Astrocyte (in vitro differentiated cells and primary cell): Measurements from ENCODE around the gene IFT43. TPM values are rescaled to one million over a fixed set of nuclear protein-coding genes. Genes with fewer than 3 reads are reported as not detected.

Experiments used
- DNase-seq: peaks from one replicate; pipeline ENCODE4 v3.0.0-alpha.2; 2010; ENCODE audit warnings: low read depth
- FAIRE-seq: peaks from 2 replicates; lab custom pipeline; 2011; peaks lifted over from hg19 to GRCh38; lab: Jason Lieb, UNC
- H2AFZ ChIP-seq: 2 replicates; pipeline ENCODE4 v1.6.0; 2012; ENCODE audit warnings: low read depth, low read length, inconsistent platforms
- H3K27ac ChIP-seq: 2 replicates; pipeline ENCODE4 v1.5.1; 2011; ENCODE audit warnings: low read depth, low read length, inconsistent platforms
- H3K27me3 ChIP-seq: 2 replicates; pipeline ENCODE4 v1.6.0; 2011; ENCODE audit warnings: low read length, inconsistent platforms; ENCODE audit not compliant: insufficient read depth
- H3K36me3 ChIP-seq: 2 replicates; pipeline ENCODE4 v1.5.1; 2011; ENCODE audit warnings: low read length, inconsistent platforms; ENCODE audit not compliant: insufficient read depth
- H3K4me1 ChIP-seq: 2 replicates; pipeline ENCODE4 v1.5.1; 2011; ENCODE audit warnings: low read length, inconsistent platforms; ENCODE audit not compliant: insufficient read depth
- H3K4me2 ChIP-seq: 2 replicates; pipeline ENCODE4 v1.6.0; 2012; ENCODE audit warnings: low read length, inconsistent platforms
- H3K4me3 ChIP-seq: 2 replicates; pipeline ENCODE4 v1.5.1; 2011; ENCODE audit warnings: low read depth, mild to moderate bottlenecking, low read length, inconsistent platforms; ENCODE audit not compliant: insufficient read depth
- H3K79me2 ChIP-seq: 2 replicates; pipeline ENCODE4 v1.6.0; 2012; ENCODE audit warnings: mild to moderate bottlenecking, low read length, inconsistent platforms; ENCODE audit not compliant: insufficient read depth
- H3K9ac ChIP-seq: 2 replicates; pipeline ENCODE4 v1.6.0; 2012; ENCODE audit warnings: mild to moderate bottlenecking, low read length, inconsistent platforms
- H3K9me3 ChIP-seq: 2 replicates; pipeline ENCODE4 v1.5.1; 2012; ENCODE audit warnings: low read depth, mild to moderate bottlenecking, low read length, inconsistent platforms; ENCODE audit not compliant: insufficient read depth
- H4K20me1 ChIP-seq: 2 replicates; pipeline ENCODE4 v1.6.0; 2012; ENCODE audit warnings: low read length, inconsistent platforms; ENCODE audit not compliant: insufficient read depth
- H3K27ac Mint-ChIP-seq: one replicate; pipeline ENCODE4 v1.8.0; 2021; ENCODE audit warnings: mild to moderate bottlenecking, mixed read lengths; ENCODE audit not compliant: unreplicated experiment
- H3K27me3 Mint-ChIP-seq: one replicate; pipeline ENCODE4 v1.8.0; 2021; ENCODE audit warnings: low read depth, mixed read lengths; ENCODE audit not compliant: unreplicated experiment
- H3K36me3 Mint-ChIP-seq: one replicate; pipeline ENCODE4 v1.8.0; 2021; ENCODE audit warnings: low read depth, mixed read lengths; ENCODE audit not compliant: unreplicated experiment
- H3K4me1 Mint-ChIP-seq: one replicate; pipeline ENCODE4 v1.8.0; 2021; ENCODE audit warnings: low read depth, mixed read lengths; ENCODE audit not compliant: unreplicated experiment
- H3K4me3 Mint-ChIP-seq: one replicate; pipeline ENCODE4 v1.8.0; 2021; ENCODE audit warnings: mild to moderate bottlenecking, moderate library complexity, mixed read lengths; ENCODE audit not compliant: unreplicated experiment
- H3K9me3 Mint-ChIP-seq: one replicate; pipeline ENCODE4 v1.8.0; 2021; ENCODE audit warnings: mild to moderate bottlenecking, mixed read lengths; ENCODE audit not compliant: unreplicated experiment
- CTCF ChIP-seq: IDR thresholded peaks from 2 replicates; pipeline ENCODE4 v1.5.1; 2011; ENCODE audit warnings: low read depth, mild to moderate bottlenecking, inconsistent platforms, low read length, moderate library complexity; ENCODE audit not compliant: insufficient read depth
- EZH2 ChIP-seq: IDR thresholded peaks from 2 replicates; pipeline ENCODE4 v1.6.1; 2012; ENCODE audit warnings: mild to moderate bottlenecking, low read length, inconsistent platforms; ENCODE audit not compliant: insufficient read depth
- total RNA-seq: library from RNA; stranded (reverse); gene quantifications from 2 replicates; pipeline ENCODE4 v1.2.1, GENCODE V29; 2021

The IFT43 gene
- total RNA-seq, 1 donor from 2014 or later: 29.4 TPM

DNA sequence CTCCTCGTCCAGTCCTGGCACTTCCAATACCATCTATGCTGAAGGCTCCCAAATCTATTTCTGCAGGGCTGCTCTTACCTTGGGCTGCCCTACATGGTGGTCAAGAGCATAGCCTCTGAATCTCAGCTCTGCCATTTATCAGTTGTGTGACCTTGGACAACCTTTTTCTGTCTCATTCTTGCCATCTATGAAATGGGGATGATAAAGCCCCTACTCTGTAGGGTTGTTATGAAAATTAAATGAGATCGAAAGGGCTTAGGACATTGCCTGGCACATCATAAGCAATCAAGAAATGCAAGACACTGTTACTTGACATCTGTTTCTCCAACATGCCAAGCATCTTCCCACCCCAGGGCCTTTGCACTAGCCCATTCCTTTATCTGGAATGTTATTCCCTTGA lies 120.6 kb downstream of the IFT43 start:
- H3K9me3 ChIP-seq: no peaks in the 10 kb centered on the region
- H3K4me1 ChIP-seq: no peaks in the 10 kb centered on the region
- no peak overlapping the region for H3K27ac ChIP-seq
- Mint-ChIP-seq H3K27ac (no peak overlapping the region), H3K36me3 (no peaks in the 10 kb centered on the region), H3K27me3 (peaks cover 43% of the 10 kb centered on the region), H3K9me3 (peaks cover 5% of the 10 kb centered on the region), H3K4me3 (no peak overlapping the region), H3K4me1 (no peaks in the 10 kb centered on the region)
- H3K4me3 ChIP-seq: no peak overlapping the region
- DNase-seq (no peak), FAIRE-seq (no peak)
- no peaks in the 10 kb centered on the region for H3K79me2 ChIP-seq
- TF ChIP-seq CTCF (no peak), EZH2 (no peak)
- no peak overlapping the region for H2AFZ ChIP-seq
- no peak overlapping the region for H3K9ac ChIP-seq
- peaks cover 4% of the 10 kb centered on the region for H3K27me3 ChIP-seq
- H3K36me3 ChIP-seq: no peaks in the 10 kb centered on the region
- H4K20me1 ChIP-seq: no peaks in the 10 kb centered on the region
- no peak overlapping the region for H3K4me2 ChIP-seq

GRCh38 chr14:76109087-76109880 lies 123.7 kb downstream of the IFT43 start:
- peaks cover 4% of the 10 kb centered on the region for H3K27me3 ChIP-seq
- no peaks in the 10 kb centered on the region for H3K4me1 Mint-ChIP-seq
- no peaks in the 10 kb centered on the region for H3K79me2 ChIP-seq
- no peak overlapping the region for H3K4me3 Mint-ChIP-seq
- H3K4me2 ChIP-seq: no peak overlapping the region
- FAIRE-seq (no peak), DNase-seq (no peak)
- no peak overlapping the region for H3K9ac ChIP-seq
- no peaks in the 10 kb centered on the region for H4K20me1 ChIP-seq
- H3K9me3 Mint-ChIP-seq: peaks cover 5% of the 10 kb centered on the region
- no peaks in the 10 kb centered on the region for H3K36me3 ChIP-seq
- H3K27ac ChIP-seq: no peak overlapping the region
- no peaks in the 10 kb centered on the region for H3K36me3 Mint-ChIP-seq
- peaks cover 50% of the 10 kb centered on the region for H3K27me3 Mint-ChIP-seq
- no peak overlapping the region for H3K4me3 ChIP-seq
- H3K4me1 ChIP-seq: no peaks in the 10 kb centered on the region
- no peak overlapping the region for H3K27ac Mint-ChIP-seq
- TF ChIP-seq EZH2 (no peak), CTCF (no peak)
- H2AFZ ChIP-seq: no peak overlapping the region
- H3K9me3 ChIP-seq: no peaks in the 10 kb centered on the region
